H9 (cell line): ENCODE measurements around the gene PXDN. TPM values are rescaled to one million over a fixed set of nuclear protein-coding genes. Genes with fewer than 3 reads are reported as not detected.

ENCODE experiments used
- DNase-seq: peaks from one replicate; pipeline ENCODE4 v3.0.0-alpha.2; 2017
- H2AFZ ChIP-seq: one replicate; pipeline ENCODE4 v1.6.1; 2013; ENCODE audit warnings: mild to moderate bottlenecking, low read length, control low read depth, moderate library complexity
- H2AK5ac ChIP-seq: 2 replicates; pipeline ENCODE4 v1.6.1; 2013; ENCODE audit warnings: low read length, control low read depth, mixed read lengths; ENCODE audit not compliant: insufficient read length
- H2BK120ac ChIP-seq: one replicate; pipeline ENCODE4 v1.6.1; 2013; ENCODE audit warnings: low read depth, mild to moderate bottlenecking, low read length, control low read depth, inconsistent platforms; ENCODE audit not compliant: poor library complexity, severe bottlenecking
- H2BK12ac ChIP-seq: 2 replicates; pipeline ENCODE4 v1.6.1; 2013; ENCODE audit warnings: low read length, control low read depth, mixed read lengths, low read depth; ENCODE audit not compliant: insufficient read length
- H2BK15ac ChIP-seq: 2 replicates; pipeline ENCODE4 v1.6.1; 2013; ENCODE audit warnings: low read depth, low read length, control low read depth
- H2BK20ac ChIP-seq: one replicate; pipeline ENCODE4 v1.6.1; 2013; ENCODE audit warnings: low read depth, mild to moderate bottlenecking, low read length, control low read depth, inconsistent platforms; ENCODE audit not compliant: poor library complexity, severe bottlenecking
- H2BK5ac ChIP-seq: 2 replicates; pipeline ENCODE4 v1.6.1; 2013; ENCODE audit warnings: low read length, control low read depth, mixed read lengths; ENCODE audit not compliant: insufficient read length
- H3K14ac ChIP-seq: 2 replicates; pipeline ENCODE4 v1.6.1; 2013; ENCODE audit warnings: low read length, control low read depth; ENCODE audit not compliant: insufficient read depth
- H3K18ac ChIP-seq: 2 replicates; pipeline ENCODE4 v1.6.1; 2013; ENCODE audit warnings: low read depth, mild to moderate bottlenecking, mixed read lengths, low read length, control low read depth; ENCODE audit not compliant: insufficient read length
- H3K23ac ChIP-seq: 2 replicates; pipeline ENCODE4 v1.6.1; 2013; ENCODE audit warnings: low read length, control low read depth, mixed read lengths, low read depth; ENCODE audit not compliant: insufficient read length
- H3K23me2 ChIP-seq: 2 replicates; pipeline ENCODE4 v1.6.1; 2013; ENCODE audit warnings: low read depth, mild to moderate bottlenecking, mixed read lengths, low read length, control low read depth; ENCODE audit not compliant: insufficient read length, poor library complexity, severe bottlenecking
- H3K27ac ChIP-seq: 2 replicates; pipeline ENCODE4 v1.5.1; 2013; ENCODE audit warnings: low read length, control low read depth, mixed read lengths, low read depth; ENCODE audit not compliant: insufficient read length
- H3K27me3 ChIP-seq: 2 replicates; pipeline ENCODE4 v1.6.1; 2013; ENCODE audit warnings: low read length, control low read depth, inconsistent platforms; ENCODE audit not compliant: insufficient read depth
- H3K4ac ChIP-seq: 2 replicates; pipeline ENCODE4 v1.6.1; 2013; ENCODE audit warnings: low read depth, mild to moderate bottlenecking, control low read depth, inconsistent platforms, low read length, moderate library complexity
- H3K4me1 ChIP-seq: 2 replicates; pipeline ENCODE4 v1.6.1; 2013; ENCODE audit warnings: low read length, control low read depth, inconsistent platforms; ENCODE audit not compliant: insufficient read depth
- H3K4me2 ChIP-seq: 2 replicates; pipeline ENCODE4 v1.6.1; 2013; ENCODE audit warnings: low read length, control low read depth, mixed read lengths; ENCODE audit not compliant: insufficient read length, insufficient read depth
- H3K56ac ChIP-seq: 2 replicates; pipeline ENCODE4 v1.6.1; 2013; ENCODE audit warnings: low read depth, mild to moderate bottlenecking, mixed read lengths, low read length, control low read depth; ENCODE audit not compliant: insufficient read length
- H3K79me1 ChIP-seq: 2 replicates; pipeline ENCODE4 v1.6.1; 2013; ENCODE audit warnings: low read depth, mild to moderate bottlenecking, moderate library complexity, low read length, control low read depth, inconsistent platforms; ENCODE audit not compliant: insufficient read depth, poor library complexity, severe bottlenecking
- H3K79me2 ChIP-seq: 2 replicates; pipeline ENCODE4 v1.6.1; 2013; ENCODE audit warnings: low read length, control low read depth, inconsistent platforms; ENCODE audit not compliant: insufficient read depth
- H3K9ac ChIP-seq: 2 replicates; pipeline ENCODE4 v1.6.1; 2013; ENCODE audit warnings: low read length, control low read depth, mixed read lengths; ENCODE audit not compliant: insufficient read length; ENCODE audit errors: extremely low read depth
- H3K9me3 ChIP-seq: one replicate; pipeline ENCODE4 v1.6.1; 2013; ENCODE audit warnings: low read depth, low read length, inconsistent platforms; ENCODE audit not compliant: control insufficient read depth
- H3T11ph ChIP-seq: one replicate; pipeline ENCODE4 v1.6.1; 2013; ENCODE audit warnings: mild to moderate bottlenecking, low read length, control low read depth, inconsistent platforms
- H4K20me1 ChIP-seq: one replicate; pipeline ENCODE4 v1.6.1; 2013; ENCODE audit not compliant: control insufficient read depth, insufficient read length, insufficient read depth
- H4K5ac ChIP-seq: 2 replicates; pipeline ENCODE4 v1.6.1; 2013; ENCODE audit warnings: low read depth, mild to moderate bottlenecking, mixed read lengths, low read length, control low read depth; ENCODE audit not compliant: insufficient read length
- H4K8ac ChIP-seq: replicated peaks from 2 replicates; pipeline ENCODE4 v1.6.1; 2013; ENCODE audit warnings: low read length, control low read depth, mixed read lengths, low read depth; ENCODE audit not compliant: insufficient read length
- H4K91ac ChIP-seq: 2 replicates; pipeline ENCODE4 v1.6.1; 2013; ENCODE audit warnings: low read depth, mild to moderate bottlenecking, moderate library complexity, mixed read lengths, low read length, control low read depth; ENCODE audit not compliant: insufficient read length
- H3K27ac Mint-ChIP-seq, 3 experiments: 2 replicates in 2 of 3; 3 replicates in 1 of 3; pipeline ENCODE4 v1.8.0; 2020 to 2021; ENCODE audit warnings: mixed read lengths in 3 of 3, mild to moderate bottlenecking in 1 of 3, moderate library complexity in 1 of 3
- H3K27me3 Mint-ChIP-seq: 2 replicates; pipeline ENCODE4 v1.8.0; 2021; ENCODE audit warnings: low read depth, mild to moderate bottlenecking, moderate library complexity, mixed read lengths
- H3K36me3 Mint-ChIP-seq, 3 experiments: 2 replicates in 2 of 3; 3 replicates in 1 of 3; pipeline ENCODE4 v1.8.0; 2020 to 2021; ENCODE audit warnings: low read depth in 3 of 3, mixed read lengths in 3 of 3; ENCODE audit not compliant: insufficient read depth in 1 of 3
- H3K4me1 Mint-ChIP-seq, 2 experiments: 2 replicates each; pipeline ENCODE4 v1.8.0; 2020; ENCODE audit warnings: mixed read lengths in 2 of 2
- H3K4me3 Mint-ChIP-seq, 2 experiments: 2 replicates in 1 of 2; 3 replicates in 1 of 2; pipeline ENCODE4 v1.8.0; 2020 to 2021; ENCODE audit warnings: mild to moderate bottlenecking in 2 of 2, mixed read lengths in 2 of 2, moderate library complexity in 1 of 2
- H3K9me3 Mint-ChIP-seq, 2 experiments: 2 replicates in 1 of 2; 3 replicates in 1 of 2; pipeline ENCODE4 v1.8.0; 2020; ENCODE audit warnings: mild to moderate bottlenecking in 2 of 2, mixed read lengths in 2 of 2, moderate library complexity in 1 of 2
- WGBS: extraction: QIAGEN DNeasy Blood & Tissue Kit; methylation state at CpG from one replicate; pipeline ENCODE4 v1.1.7; 2013; ENCODE audit warnings: missing lambda C conversion rate, low lambda C conversion rate, mixed read lengths; ENCODE audit not compliant: insufficient read length; ENCODE audit errors: extremely low coverage; 5-methylcytosine and 5-hydroxymethylcytosine counted together
- total RNA-seq: library from RNA; stranded (reverse); gene quantifications from 2 replicates; pipeline ENCODE4 v1.2.1, GENCODE V29; 2021
- TF ChIP-seq, protein P1 (sequence below): fragments of 200-600 bp; sonication (generic); conservative IDR thresholded peaks from 3 replicates; pipeline ENCODE4 v1.8.0; 2021; ENCODE audit warnings: antibody characterized with exemption, mild to moderate bottlenecking

PXDN gene
- total RNA-seq, 1 experiment from 2014 or later: 146 TPM

- H3K79me1 ChIP-seq: no peaks in the 10 kb centered on the region
Measured at GRCh38 chr2:1697601-1698000, 46.7 kb downstream of the PXDN start.

More at GRCh38 chr2:1697601-1698000, 46.7 kb downstream of the PXDN start:
- Histone ChIP-seq H2BK120ac (no peak overlapping the region), H3T11ph (no peak overlapping the region), H3K4me1 (peaks cover 2% of the 10 kb centered on the region; the same call in 1 of the 2 replicates), H3K56ac (no peak overlapping the region), H3K9me3 (no peaks in the 10 kb centered on the region), H4K5ac (no peak overlapping the region), H2BK20ac (no peak overlapping the region), H2AK5ac (no peak overlapping the region), H2BK12ac (no peak overlapping the region), H3K27ac (no peak overlapping the region), H4K91ac (no peak overlapping the region), H4K8ac (no peak overlapping the region), H3K4ac (no peak overlapping the region), H2BK5ac (no peak overlapping the region), H3K23me2 (no peaks in the 10 kb centered on the region), H3K4me2 (no peak overlapping the region), H3K27me3 (no peaks in the 10 kb centered on the region), H3K79me2 (peaks cover 5% of the 10 kb centered on the region; the same call in 1 of the 2 replicates), H3K14ac (no peak overlapping the region), H2BK15ac (no peak overlapping the region), H3K18ac (no peak overlapping the region), H3K9ac (no peak overlapping the region), H4K20me1 (peaks cover 3% of the 10 kb centered on the region), H3K23ac (no peak overlapping the region), H2AFZ (no peak overlapping the region)
- H3K4me1 Mint-ChIP-seq: peaks cover 31 to 32% of the 10 kb centered on the region in 2 experiments
- H3K9me3 Mint-ChIP-seq: no peaks in the 10 kb centered on the region
- TF ChIP-seq, protein P1, sequence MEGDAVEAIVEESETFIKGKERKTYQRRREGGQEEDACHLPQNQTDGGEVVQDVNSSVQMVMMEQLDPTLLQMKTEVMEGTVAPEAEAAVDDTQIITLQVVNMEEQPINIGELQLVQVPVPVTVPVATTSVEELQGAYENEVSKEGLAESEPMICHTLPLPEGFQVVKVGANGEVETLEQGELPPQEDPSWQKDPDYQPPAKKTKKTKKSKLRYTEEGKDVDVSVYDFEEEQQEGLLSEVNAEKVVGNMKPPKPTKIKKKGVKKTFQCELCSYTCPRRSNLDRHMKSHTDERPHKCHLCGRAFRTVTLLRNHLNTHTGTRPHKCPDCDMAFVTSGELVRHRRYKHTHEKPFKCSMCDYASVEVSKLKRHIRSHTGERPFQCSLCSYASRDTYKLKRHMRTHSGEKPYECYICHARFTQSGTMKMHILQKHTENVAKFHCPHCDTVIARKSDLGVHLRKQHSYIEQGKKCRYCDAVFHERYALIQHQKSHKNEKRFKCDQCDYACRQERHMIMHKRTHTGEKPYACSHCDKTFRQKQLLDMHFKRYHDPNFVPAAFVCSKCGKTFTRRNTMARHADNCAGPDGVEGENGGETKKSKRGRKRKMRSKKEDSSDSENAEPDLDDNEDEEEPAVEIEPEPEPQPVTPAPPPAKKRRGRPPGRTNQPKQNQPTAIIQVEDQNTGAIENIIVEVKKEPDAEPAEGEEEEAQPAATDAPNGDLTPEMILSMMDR: no peak
- peaks cover 0 to 5% (median 4%) of the 10 kb centered on the region in 3 experiments for H3K36me3 Mint-ChIP-seq
- H3K27ac Mint-ChIP-seq: no peak overlapping the region
- H3K27me3 Mint-ChIP-seq: no peaks in the 10 kb centered on the region
- DNase-seq: no peak
- H3K4me3 Mint-ChIP-seq: no peak overlapping the region
- no CpG with 5 or more reads among the region's 9 CpGs for WGBS
